Measurements from ENCODE around the gene SYTL5. TPM values are rescaled to one million over a fixed set of nuclear protein-coding genes. Genes with fewer than 3 reads are reported as not detected.

The SYTL5 gene
- total RNA-seq, 1 donor from 2014 or later, result not detected

- no peaks in the 10 kb centered on the region for H3K9me3 Mint-ChIP-seq (ENCODE audit: unreplicated experiment)
Observed at GRCh38 chrX:37993176-37993575, 13.2 kb upstream of the SYTL5 start.

DNA sequence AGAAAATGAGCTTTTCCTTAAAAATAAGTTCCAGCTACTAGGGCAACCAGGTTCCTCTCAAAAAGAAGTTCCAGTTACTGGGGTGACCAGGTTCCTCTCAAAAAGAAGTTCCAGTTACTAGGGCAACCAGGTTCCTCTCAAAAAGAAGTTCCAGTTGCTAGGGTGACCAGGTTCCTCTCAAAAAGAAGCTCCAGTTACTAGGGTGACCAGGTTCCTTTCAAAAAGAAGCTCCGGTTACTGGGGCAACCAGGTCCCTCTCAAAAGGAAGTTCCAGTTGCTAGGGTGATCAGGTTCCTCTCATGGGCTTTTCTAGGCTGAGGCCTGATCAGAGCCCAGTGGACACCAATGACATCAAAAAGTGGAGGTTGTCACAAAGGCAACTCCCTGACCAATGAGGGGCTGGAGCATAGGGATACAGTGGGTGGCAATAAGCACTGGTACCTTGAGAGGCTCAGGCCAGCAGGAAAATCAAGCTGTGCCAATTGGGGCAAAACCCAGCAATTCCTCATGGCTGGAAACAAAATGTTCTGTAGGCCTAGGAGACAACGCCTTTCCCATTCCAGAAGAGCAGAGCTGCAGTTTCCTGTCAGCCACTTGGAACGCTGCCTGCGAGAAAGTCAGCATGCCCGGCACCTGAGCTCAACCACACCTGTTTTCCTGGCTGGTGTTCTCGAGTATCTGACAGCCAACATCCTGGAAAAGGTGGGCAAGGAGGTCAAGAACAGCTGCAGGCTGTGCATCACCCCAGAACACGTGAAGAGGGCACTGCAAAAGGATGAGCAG lies 12.3 kb upstream of the SYTL5 start:
- Mint-ChIP-seq H3K27me3 (ENCODE audit: unreplicated experiment) (no peaks in the 10 kb centered on the region), H3K27ac (ENCODE audit: unreplicated experiment) (no peak overlapping the region), H3K9me3 (ENCODE audit: unreplicated experiment) (no peaks in the 10 kb centered on the region), H3K4me1 (ENCODE audit: low read depth, unreplicated experiment) (no peaks in the 10 kb centered on the region), H3K4me3 (ENCODE audit: unreplicated experiment) (no peak overlapping the region), H3K36me3 (ENCODE audit: unreplicated experiment) (no peaks in the 10 kb centered on the region)
- TF ChIP-seq, protein P1, sequence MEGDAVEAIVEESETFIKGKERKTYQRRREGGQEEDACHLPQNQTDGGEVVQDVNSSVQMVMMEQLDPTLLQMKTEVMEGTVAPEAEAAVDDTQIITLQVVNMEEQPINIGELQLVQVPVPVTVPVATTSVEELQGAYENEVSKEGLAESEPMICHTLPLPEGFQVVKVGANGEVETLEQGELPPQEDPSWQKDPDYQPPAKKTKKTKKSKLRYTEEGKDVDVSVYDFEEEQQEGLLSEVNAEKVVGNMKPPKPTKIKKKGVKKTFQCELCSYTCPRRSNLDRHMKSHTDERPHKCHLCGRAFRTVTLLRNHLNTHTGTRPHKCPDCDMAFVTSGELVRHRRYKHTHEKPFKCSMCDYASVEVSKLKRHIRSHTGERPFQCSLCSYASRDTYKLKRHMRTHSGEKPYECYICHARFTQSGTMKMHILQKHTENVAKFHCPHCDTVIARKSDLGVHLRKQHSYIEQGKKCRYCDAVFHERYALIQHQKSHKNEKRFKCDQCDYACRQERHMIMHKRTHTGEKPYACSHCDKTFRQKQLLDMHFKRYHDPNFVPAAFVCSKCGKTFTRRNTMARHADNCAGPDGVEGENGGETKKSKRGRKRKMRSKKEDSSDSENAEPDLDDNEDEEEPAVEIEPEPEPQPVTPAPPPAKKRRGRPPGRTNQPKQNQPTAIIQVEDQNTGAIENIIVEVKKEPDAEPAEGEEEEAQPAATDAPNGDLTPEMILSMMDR (IDR thresholded peaks at IDR 0.05; ENCODE audit: partially characterized antibody, unreplicated experiment), result no peak
- DNase-seq, result no peak

More at GRCh38 chrX:37993176-37993575, 13.2 kb upstream of the SYTL5 start:
- DNase-seq, result no peak
- Mint-ChIP-seq H3K27ac (ENCODE audit: unreplicated experiment) (no peak overlapping the region), H3K27me3 (ENCODE audit: unreplicated experiment) (no peaks in the 10 kb centered on the region), H3K36me3 (ENCODE audit: unreplicated experiment) (no peaks in the 10 kb centered on the region), H3K4me1 (ENCODE audit: low read depth, unreplicated experiment) (no peaks in the 10 kb centered on the region), H3K4me3 (ENCODE audit: unreplicated experiment) (no peak overlapping the region)
- TF ChIP-seq, protein P1 (IDR thresholded peaks at IDR 0.05; ENCODE audit: partially characterized antibody, unreplicated experiment), result no peak

DNA sequence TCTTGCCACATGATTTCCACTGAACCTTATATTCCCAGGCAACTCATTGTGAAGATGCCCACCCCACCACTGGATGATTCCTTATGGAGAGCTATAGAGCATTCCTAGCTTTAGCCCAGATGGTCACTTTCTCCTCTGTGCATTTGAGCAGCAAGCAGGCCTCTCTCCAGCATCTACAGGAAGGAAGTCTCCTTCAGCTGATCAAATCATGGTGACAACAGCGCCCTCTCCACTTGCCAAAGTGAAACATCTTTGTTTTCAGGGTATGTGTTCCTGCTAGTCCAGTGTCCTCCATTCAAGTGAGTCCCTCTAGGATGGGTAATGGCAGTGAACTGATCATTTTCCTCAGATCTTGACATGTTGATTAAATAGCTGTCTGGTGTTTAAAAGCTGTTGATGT lies 10.9 kb upstream of the SYTL5 start:
- Mint-ChIP-seq H3K36me3 (ENCODE audit: unreplicated experiment) (no peaks in the 10 kb centered on the region), H3K4me3 (ENCODE audit: unreplicated experiment) (no peak overlapping the region), H3K9me3 (ENCODE audit: unreplicated experiment) (no peaks in the 10 kb centered on the region), H3K27me3 (ENCODE audit: unreplicated experiment) (no peaks in the 10 kb centered on the region), H3K4me1 (ENCODE audit: low read depth, unreplicated experiment) (no peaks in the 10 kb centered on the region), H3K27ac (ENCODE audit: unreplicated experiment) (no peak overlapping the region)
- TF ChIP-seq, protein P1 (IDR thresholded peaks at IDR 0.05; ENCODE audit: partially characterized antibody, unreplicated experiment), result no peak
- no peak for DNase-seq

- Mint-ChIP-seq H3K27me3 (ENCODE audit: unreplicated experiment) (no peaks in the 10 kb centered on the region), H3K9me3 (ENCODE audit: unreplicated experiment) (no peaks in the 10 kb centered on the region), H3K27ac (ENCODE audit: unreplicated experiment) (no peak overlapping the region), H3K4me1 (ENCODE audit: low read depth, unreplicated experiment) (no peaks in the 10 kb centered on the region), H3K4me3 (ENCODE audit: unreplicated experiment) (no peak overlapping the region), H3K36me3 (ENCODE audit: unreplicated experiment) (no peaks in the 10 kb centered on the region)
- TF ChIP-seq, protein P1 (IDR thresholded peaks at IDR 0.05; ENCODE audit: partially characterized antibody, unreplicated experiment), result no peak
- DNase-seq, result no peak
Observed at GRCh38 chrX:37997096-37997495, 9.3 kb upstream of the SYTL5 start.

GRCh38 chrX:37998586-37999262 lies 7.6 kb upstream of the SYTL5 start:
- no peaks in the 10 kb centered on the region for H3K27me3 Mint-ChIP-seq (ENCODE audit: unreplicated experiment)
- TF ChIP-seq, protein P1 (IDR thresholded peaks at IDR 0.05; ENCODE audit: partially characterized antibody, unreplicated experiment), result no peak
- no peak overlapping the region for H3K27ac Mint-ChIP-seq (ENCODE audit: unreplicated experiment)
- no peaks in the 10 kb centered on the region for H3K9me3 Mint-ChIP-seq (ENCODE audit: unreplicated experiment)
- H3K4me3 Mint-ChIP-seq (ENCODE audit: unreplicated experiment), result no peak overlapping the region
- no peaks in the 10 kb centered on the region for H3K4me1 Mint-ChIP-seq (ENCODE audit: low read depth, unreplicated experiment)
- no peak for DNase-seq
- no peaks in the 10 kb centered on the region for H3K36me3 Mint-ChIP-seq (ENCODE audit: unreplicated experiment)

All from glutamatergic neuron (in vitro differentiated cells).